ELR (cell line): ENCODE measurements around the gene TSPYL1.
"Not testable (repeated sequence)": the region's sequence is repeated elsewhere in the genome, so short reads cannot be mapped to it uniquely, and the experiment has no call there.

Experiments used
- DNase-seq: peaks from one replicate; pipeline ENCODE4 v3.0.0-alpha.2; 2015; ENCODE audit warnings: low read depth

TSPYL1 gene

DNA sequence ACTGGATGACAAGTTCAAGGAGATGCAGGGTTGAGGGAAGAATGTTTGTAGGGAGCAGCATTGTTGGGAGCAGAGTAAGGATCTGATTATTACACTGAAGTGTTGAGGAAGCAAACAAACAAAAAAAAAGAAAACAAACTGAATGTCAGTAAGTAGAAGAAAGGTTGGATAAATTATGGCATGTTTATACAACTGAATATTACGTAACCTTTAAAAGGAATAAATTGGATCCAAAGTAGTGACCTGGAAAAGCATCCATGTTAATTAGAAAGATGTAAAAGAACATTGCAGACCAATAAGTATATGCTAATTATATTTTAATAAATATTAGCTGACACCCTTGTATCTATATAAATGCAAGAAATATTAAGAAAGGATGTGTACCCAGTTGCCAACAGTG, 12.8 kb upstream of the TSPYL1 start:
- DNase-seq = no peak

DNA sequence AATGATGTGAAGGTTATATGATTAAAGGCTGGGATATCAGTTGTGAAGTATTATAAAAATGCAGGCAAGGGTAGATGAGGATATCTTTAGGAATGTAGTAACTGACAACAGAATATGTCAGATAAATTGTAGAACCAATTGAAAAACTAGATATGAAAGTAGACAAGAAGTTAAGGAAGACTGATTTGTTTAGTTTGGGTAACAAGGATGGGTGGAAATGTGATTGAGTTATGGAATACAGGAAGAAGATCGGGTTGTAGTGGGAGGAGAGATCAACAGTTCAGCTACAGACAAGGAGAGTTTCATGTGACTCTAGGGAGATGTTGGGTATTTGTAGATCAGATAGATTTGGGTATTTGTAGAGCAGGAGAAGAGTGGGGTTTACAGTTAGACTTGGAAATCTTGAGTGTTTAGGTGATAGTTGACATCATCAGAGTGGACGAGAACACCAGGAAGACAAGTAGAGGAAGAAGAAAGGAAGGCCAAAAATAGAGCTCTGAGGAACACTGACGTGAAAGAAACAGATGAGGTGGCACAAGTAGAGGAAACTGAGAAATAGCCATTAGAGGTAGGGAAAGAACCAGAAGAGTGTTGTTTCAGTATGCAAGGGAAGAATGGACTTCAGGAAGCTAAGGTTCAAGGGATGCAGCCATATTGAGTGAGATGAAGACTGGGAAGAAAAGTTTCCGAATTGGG, 12.1 kb upstream of the TSPYL1 start:
- no peak for DNase-seq

DNA sequence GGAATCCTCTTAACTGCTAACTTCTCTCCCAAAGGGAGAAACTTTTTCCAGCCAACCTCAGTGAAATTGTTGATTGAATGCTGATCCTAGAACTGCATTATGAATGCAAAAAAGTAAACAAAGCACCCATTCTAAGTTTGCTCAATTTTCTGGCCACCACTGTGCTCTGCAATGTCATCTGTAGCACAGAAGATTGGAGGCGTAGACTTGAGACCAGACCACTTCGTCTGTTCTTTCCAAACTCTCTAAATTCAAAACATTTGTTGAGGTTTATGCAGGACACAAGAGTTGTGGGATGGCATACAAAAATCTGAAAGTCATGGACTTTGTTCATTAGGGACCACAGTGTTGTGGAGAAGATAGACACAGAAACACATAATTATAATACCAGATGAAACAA, 11.1 kb upstream of the TSPYL1 start:
- no peak for DNase-seq

DNA sequence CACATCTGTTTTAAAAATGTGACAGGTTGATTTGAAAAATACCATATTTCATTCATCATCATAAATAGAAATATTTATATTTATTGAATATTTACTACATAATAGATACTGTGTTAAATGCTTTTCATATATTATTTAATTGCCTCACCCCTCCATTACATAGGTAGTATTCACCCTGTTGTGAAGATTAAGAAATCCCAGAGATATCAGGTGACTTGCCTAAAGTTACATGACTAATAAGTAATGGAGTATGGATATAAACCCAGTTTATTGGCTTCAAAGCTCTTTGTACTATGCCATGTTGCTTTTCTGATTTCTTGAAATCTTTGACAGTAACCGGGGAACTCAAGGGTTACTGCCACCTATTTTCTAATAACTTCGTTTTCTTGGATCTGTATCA, 10.1 kb upstream of the TSPYL1 start:
- no peak for DNase-seq

DNA sequence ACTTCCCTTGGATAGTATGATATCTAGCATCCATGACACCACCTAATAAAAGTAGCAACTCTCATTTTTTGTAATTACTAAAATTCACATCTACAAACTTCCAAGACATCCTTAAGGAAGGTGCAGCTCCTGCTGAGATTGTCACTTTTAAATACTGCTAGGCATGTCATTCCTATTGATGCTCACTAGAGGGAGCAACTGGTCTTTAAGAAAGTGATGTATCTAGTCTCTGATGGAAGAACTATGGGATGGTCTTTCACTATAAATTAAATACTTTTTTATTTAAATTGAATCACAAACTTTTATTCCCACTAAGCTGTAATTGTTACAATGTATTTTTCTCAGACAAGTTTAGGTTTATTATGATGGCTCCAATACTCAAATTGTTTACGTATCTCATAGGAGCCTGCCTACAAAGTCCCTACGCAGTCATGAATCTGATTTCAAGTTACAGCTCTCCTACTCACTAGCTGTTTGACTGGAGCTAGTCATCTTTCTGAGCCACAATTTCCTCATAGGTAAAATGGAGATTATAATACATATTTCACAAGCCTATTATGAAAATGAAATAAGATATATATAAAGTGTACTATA, 8.1 kb upstream of the TSPYL1 start:
- peak; percentile 78 for DNase-seq

DNA sequence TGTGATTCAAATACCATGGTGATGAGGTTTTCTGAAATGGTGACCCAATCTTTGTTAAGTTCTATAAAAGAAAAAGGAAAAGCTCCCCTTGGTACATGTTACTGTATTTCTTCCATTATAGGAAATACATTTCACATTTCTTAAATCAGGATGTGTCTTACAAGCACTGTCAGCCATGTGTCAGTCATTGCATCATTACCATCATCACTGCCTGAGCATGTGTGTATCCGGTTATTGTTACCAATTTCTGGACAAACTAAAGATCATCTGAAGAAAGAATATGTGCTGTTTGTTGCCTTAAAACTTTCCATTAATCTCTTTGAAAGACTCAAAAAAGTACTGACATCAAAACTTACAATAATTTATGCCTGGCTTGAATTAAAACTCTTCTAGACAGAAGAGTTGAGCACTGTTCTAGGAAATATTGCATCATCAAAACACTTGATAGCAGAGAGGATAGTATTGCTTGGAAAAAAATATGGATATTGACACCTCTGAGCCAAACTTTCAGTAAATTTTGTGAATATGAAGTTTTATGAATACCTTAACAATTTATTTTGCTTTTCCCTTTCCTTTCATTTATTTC, 7.1 kb upstream of the TSPYL1 start:
- DNase-seq = peak; percentile 4

DNA sequence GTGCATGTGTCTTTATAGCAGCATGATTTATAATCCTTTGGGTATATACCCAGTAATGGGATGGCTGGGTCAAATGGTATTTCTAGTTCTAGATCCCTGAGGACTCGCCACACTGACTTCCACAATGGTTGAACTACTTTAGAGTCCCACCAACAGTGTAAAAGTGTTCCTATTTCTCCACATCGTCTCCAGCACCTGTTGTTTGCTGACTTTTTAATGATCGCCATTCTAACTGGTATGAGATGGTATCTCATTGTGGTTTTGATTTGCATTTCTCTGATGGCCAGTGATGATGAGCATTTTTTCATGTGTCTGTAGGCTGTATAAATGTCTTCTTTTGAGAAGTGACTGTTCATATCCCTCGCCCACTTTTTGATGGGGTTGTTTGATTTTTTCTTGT, 5.3 kb upstream of the TSPYL1 start:
- DNase-seq = not testable (repeated sequence)

DNA sequence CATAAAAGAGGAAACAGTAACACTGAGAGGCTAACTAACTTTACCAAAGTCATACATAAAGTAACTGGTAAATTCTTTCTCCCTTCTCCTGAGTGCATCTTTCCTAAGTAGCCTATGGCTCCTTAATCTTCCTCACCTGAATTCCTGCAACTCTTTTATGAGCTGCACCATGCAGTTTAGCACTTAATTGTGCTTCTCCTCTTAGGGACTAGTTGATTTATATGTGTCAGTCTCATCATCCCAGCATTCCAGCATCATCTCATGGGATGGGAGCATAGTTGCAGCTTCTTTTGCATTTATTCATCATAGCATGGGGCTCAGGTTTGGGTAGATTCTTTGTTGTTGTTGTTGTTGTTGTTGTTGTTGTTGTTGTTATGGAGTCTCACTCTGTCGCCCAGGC, 3.5 kb upstream of the TSPYL1 start:
- no peak for DNase-seq

DNA sequence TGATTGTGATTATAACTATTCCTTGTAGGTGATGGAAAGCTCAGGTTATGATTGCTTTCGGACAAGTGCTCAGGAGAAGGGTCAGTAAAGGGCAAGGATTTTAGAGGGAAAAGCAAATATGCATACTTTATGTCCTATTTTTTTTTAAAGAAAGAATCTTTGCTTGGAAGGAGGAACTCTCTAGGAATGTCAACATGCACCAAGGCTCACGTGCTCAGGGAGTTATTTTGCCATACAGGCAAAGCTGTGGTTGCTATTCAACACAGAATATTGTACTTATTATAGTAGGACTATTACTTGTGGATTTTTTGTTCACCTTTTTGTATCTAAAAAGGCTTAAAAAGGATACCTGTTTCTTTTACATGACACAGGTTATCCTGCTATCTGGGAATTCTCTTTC, 3.0 kb upstream of the TSPYL1 start:
- DNase-seq = no peak

DNA sequence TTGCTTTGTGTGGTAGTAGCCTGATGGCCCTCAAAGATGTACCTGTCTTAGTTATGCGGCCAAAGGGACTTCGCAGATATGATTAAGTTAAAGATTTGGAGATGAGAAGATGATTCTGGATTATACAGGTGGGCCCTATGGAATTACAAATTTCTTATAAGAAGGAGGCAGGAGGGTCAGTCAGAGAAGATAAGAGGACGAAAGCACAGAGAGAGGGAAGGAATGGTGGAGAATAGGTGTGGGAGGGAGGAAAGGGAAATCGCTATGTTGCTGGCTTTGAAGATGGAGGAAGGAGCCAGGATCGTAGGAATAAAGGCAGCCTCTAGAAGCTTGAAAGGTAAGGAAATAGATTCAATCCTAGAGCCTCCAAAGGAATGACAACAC, 1.2 kb upstream of the TSPYL1 start:
- no peak for DNase-seq

DNA sequence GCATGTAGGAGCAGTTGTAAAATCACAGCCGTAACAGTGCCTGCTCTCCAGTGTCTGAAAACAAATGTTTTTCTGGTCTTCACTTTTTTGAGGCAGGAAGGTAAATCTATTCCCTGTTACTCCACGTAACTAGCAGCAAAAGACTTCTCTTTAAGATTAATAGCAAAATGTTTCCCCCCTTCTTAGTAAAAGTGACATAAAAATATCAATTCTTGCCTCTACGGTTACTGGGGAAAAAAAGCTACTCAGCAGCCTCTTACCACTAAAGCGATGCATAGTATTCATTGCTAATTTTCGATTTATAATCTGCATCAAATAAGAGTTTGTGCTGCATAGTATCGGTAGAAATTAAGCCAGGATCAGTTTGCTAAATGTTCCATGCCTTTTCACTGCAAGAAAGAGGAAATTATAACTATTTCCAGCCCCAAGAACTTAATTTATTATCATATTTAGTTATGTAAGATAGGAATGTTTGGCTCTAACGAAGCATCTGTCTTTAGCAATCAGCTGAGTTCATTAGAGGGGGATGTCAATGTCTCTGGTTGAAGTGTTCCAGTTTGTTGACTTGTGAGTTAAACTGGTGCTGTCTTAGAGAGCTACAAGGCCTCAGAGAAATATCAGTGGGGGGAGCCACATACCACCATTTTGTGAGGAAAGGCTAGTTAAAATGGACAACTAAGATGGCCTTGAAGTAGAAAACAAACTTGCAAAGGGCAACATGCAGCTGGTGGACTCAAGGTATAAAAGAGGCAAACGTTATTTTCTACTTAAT, 617 bp upstream of the TSPYL1 start:
- DNase-seq = peak; percentile 19

DNA sequence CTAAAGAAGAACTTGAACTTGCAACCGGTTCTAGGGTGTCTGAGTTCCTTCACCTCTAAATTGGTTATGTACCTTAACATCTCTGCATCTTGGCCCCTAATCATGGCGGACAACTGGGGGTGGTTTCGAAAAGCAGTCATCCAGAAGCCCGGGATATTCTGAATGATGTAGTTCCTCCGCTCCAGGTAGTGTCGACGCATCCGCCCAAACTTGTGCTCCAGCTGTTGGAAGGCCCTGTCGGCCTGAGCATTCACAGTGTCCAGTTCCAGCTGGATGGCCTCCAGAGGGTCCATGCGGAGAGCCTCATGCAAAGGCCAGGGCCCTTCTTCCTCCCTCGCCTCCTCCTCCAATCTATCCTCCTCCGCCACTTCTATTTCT, 887 bp downstream of the TSPYL1 start:
- DNase-seq = peak; percentile 47

DNA sequence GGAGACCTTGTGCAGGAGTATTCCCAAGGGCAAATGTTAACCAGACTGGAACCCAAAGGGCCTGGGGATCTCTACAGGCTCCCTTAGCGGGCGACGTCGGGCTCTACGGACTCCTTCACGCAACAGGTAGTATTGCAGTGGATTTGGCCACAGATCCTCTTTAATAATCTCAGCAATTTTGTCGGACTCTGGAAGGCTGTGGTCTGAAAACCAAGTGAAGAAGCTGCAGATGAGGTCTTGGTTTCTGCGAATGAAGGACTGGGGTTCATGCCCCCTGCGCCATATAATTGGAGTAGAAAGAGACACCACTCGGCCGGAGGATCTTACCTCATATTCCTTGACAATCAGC, 1.3 kb downstream of the TSPYL1 start:
- no peak for DNase-seq

DNA sequence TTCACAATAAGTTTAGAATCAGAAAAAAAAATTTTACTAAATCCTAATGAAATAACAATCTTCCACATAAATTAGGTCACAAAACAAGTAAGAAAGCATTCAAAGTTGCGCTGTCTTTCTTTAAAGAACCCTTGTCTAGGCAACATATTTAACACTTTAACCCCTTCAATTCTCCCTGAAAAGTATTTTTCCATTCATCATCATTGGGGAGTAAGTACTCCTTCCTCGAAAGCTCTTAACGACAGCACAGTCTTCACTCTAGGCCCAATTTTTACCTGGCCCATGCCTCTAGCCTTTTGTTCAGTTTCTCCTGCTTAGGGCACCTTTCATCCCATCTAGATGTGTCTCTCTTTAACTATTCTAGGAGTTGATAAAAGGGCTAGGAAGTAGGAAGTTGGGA, 2.6 kb downstream of the TSPYL1 start:
- DNase-seq = peak; percentile 4

DNA sequence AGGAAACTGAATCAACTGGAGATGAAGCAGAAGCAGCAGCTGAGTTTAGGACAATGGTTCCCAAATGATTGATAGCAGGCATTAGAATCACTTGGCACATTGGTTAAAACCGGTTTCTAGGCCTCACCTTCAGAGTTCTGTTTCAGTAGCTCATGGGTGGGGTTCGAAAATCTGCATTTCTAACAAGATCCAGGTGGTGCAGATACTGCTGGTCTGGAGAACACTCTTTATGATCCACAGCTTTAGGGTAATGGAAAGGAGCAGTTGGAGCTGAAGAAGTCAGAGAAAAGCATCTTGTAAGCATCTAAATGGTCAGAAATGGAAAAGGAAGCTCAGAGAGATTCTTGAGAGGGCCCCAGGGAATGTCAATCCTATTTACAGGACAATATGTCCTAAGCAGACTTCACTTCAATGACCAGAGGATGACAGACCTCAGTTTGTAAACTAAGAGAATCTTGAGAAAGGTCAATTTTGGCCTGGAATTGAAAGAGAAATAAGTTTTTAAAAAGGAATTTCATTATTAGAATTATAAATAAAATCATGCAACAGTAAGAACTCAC, 8.5 kb downstream of the TSPYL1 start:
- DNase-seq = no peak

DNA sequence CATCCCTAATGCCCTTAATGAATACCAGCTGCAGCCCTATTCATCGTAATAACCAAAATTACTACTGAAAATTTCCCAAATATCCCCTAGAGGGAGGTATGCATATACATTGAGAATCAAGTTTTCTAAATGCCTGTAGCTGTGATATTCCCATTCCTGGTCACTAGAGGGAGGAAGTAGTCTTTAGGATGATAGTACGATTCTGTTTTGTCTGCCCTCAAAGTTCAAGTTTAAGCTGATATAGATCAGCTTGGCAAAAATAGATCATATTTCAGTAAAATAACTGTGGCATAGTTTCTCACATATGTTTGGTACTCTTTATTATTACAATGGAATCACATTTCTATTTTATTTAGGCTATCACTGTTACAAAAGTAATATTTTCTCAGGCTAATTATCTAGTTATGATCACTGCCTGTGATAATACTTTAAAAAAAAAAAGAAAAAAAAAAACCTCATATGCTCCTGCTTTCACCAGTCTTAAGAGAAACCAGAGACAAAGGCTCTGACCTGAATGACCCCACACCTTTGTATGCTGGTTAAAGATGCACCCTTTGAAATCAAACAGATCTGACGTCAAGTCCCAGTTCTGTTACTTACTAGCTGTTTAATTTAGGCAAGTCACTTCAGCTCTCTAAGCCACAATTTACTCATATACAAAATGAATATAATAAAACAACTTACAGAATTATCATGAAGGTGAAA, 11.0 kb downstream of the TSPYL1 start:
- DNase-seq = peak; percentile 92

DNA sequence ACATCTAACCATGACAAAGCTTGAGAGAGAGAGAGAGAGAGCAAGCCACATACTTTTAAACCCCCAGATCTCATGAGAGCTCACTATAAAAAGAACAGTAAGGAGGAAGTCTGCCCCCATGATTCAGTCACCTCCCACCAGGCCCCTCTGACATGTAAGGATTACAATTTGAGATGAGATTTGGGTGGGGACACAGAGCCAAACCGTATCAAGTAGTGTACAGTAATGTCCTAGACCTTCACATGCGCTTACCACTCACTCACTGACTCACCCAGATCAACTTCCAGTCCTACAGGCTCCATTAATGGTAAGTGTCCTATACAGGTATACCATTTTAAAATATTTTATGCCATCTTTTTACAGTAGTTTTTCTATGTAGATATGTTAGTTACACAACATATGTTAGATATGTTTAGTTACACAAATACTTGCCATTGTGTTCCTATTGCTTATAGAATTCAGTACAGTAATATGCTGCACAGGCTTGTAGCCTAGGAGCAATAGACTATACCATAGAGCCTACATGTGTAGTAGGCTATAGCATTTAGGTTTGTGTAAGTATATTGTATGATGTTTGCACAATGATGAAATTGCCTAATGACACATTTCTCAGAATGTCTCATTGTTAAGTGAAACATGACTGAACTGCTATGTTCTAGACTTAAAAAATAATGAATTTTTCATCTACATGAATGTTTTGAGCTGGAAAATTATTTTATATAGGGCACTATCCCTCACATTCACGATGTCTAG, 11.7 kb downstream of the TSPYL1 start:
- peak; percentile 63 for DNase-seq

DNA sequence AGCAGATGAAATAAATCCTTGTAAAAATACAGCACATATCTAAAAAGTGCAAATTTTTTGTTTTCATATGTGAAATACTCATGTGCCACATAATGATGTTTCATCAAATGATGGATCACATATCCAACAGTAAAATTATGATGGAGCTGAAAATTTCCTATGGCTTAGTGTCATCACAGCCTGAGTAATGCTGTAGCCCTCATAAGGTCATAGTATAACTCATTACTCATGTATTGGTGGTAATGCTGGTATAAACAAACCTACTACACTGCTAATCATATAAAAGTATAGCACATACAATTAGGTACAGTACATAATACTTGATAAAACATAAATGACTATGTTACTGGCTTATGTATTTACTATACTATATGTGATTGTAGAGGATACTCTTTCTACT, 12.9 kb downstream of the TSPYL1 start:
- DNase-seq = peak; percentile 92

DNA sequence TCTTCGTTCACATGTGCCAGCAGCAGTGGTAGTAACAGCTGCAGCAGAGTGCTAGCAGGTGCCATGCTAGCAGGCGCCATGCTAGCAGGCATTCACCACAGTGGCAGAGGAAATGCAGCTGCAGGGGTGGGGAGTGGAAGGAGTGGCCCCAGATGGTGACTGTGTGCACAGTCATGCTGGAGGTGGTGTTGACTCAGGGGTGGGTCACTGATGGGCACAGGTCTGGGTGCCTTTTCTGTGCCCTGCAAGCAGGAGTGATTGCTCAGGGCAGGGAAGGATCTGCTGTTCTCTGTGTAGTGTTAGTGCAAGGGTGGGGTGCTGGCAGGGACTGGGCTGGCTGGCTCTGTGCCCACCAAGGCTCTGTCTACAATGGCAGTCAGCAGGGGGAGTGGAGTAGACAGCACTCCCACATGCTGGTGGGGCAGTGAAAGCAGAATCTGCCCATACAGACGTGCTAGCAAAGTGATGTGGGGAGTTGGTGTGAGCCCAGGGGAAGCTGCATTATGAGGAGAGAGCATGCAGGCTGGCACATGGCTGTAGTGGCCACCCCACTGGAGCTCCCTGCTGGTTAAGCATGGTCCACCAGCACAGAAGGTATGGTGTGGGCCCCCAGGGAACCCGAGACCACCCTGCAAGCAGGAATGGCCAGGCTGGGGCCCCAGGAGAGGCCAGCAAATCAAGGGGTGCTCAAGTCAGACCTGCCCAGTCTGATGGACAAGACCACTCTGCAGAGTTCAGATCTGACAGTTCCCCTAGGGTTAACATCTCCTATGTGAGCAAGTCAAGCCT, 14.5 kb downstream of the TSPYL1 start:
- peak; percentile 76 for DNase-seq

DNA sequence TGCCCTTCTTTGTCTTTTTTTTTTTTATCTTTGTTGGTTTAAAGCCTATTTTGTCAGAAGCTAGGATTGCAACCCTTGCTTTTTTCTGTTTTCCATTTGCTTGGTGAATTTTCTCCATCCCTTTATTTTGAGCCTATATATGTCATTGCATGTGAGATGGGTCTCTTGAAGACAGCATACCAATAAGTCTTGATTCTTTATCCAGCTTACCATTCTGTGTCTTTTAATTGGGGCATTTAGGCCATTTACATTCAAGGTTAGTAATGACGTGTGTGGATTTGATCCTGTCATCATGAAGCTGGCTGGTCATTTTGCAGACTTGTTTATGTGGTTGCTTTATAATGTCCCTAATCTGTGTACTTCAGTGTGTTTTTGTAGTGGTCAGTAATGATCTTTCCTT, 16.4 kb downstream of the TSPYL1 start:
- no peak for DNase-seq

DNA sequence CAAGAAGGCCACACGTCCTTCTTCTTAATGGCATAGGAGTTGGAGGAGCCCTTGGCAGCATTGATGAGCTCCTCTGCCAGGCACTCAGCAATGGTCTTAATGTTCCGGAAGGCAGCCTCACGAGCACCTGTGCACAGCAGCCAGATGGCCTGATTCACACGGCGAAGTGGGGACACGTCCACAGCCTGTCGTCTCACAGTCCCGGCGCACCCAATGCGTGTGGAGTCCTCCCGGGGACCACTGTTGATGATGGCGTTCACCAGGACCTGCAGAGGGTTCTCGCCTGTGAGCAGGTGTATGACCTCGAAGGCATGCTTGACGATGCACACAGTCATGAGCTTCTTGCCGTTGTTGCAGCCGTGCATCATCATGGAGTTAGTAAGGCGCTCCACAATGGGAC, 21.2 kb downstream of the TSPYL1 start:
- DNase-seq = no peak
